Tibial nerve (tissue), 3 donors: ENCODE data around the gene DDX46.

Experiments
- CTCF ChIP-seq, 5 experiments: fragments of 200-600 bp in 3 of 5; fragments of 450-650 bp in 2 of 5; sonication (generic) in 3 of 5; IDR thresholded peaks; one replicate each; pipeline ENCODE4 v1.5.1; 2016 to 2019; ENCODE audit warnings: antibody characterized with exemption in 5 of 5, mild to moderate bottlenecking in 3 of 5, moderate library complexity in 2 of 5
- POLR2A ChIP-seq, 2 donors: fragments of 450-650 bp; IDR thresholded peaks; one replicate each; pipeline ENCODE4 v1.6.1; 2017; ENCODE audit warnings: antibody characterized with exemption in 2 of 2, mild to moderate bottlenecking in 2 of 2, moderate library complexity in 2 of 2

DNA sequence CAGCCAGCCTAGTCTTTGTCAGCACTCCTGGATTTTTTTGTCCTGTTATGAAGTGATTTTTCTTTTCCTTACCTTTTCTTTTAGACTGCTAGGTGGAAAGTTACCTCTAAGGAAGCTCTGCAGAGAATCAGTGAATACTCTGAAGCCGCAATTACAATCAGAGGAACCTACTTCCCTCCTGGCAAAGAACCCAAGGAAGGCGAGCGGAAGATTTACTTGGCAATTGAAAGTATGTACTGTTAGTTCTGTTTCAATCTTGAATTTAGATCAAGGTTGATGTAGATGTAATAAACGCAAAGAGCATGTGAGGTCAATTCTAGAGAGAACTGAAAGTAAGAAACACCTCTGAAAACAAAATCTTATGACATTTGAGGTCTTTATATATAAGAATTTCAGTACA, 60.2 kb downstream of the DDX46 start:
- TF ChIP-seq CTCF (IDR thresholded peaks at IDR 0.05) (no peak), POLR2A (IDR thresholded peaks at IDR 0.05) (no peak)
